Left ventricle myocardium inferior (tissue), 1 donor: ENCODE results near the gene CYP4V2. TPM values are rescaled to one million over a fixed set of nuclear protein-coding genes. Genes with fewer than 3 reads are reported as not detected.

Experiments
- DNase-seq: peaks from one replicate; pipeline ENCODE4 v3.0.0-alpha.2; 2020
- H3K27ac ChIP-seq: fragments of 200-600 bp; replicated peaks from 2 replicates; pipeline ENCODE4 v1.8.0; 2021
- H3K27me3 ChIP-seq: fragments of 200-600 bp; 2 replicates; pipeline ENCODE4 v1.8.0; 2021; ENCODE audit warnings: low read depth
- H3K36me3 ChIP-seq: fragments of 200-600 bp; 2 replicates; pipeline ENCODE4 v1.8.0; 2021
- H3K4me1 ChIP-seq: fragments of 200-600 bp; 2 replicates; pipeline ENCODE4 v1.8.0; 2021
- H3K4me3 ChIP-seq: fragments of 200-600 bp; 2 replicates; pipeline ENCODE4 v1.8.0; 2021; ENCODE audit warnings: mild to moderate bottlenecking, moderate library complexity
- H3K9me3 ChIP-seq: fragments of 200-600 bp; replicated peaks from 2 replicates; pipeline ENCODE4 v1.8.0; 2021
- intact Hi-C: fragments of 100-400 bp; cut with micrococcal nuclease; formaldehyde crosslinking; loops from one replicate; pipeline ENCODE4 v1.11.0; 2022
- total RNA-seq: library from RNA; stranded (reverse); fragmentation: NEBNext Ultra II Directional; extraction: Animal tissue kit (Norgen Biotek cat#: 25700); gene quantifications from one replicate; pipeline ENCODE4 v1.2.1, GENCODE V29; 2021
- TF ChIP-seq, protein P1 (sequence below): fragments of 200-600 bp; IDR thresholded peaks from 2 replicates; pipeline ENCODE4 v1.8.0; 2021; ENCODE audit warnings: antibody characterized with exemption, mild to moderate bottlenecking, borderline replicate concordance
- donor health status: DM: no; HTN: yes; CAD: no; lungs with severe emphysema.

CYP4V2 gene
- total RNA-seq, 1 donor from 2014 or later = 24.9 TPM

DNA sequence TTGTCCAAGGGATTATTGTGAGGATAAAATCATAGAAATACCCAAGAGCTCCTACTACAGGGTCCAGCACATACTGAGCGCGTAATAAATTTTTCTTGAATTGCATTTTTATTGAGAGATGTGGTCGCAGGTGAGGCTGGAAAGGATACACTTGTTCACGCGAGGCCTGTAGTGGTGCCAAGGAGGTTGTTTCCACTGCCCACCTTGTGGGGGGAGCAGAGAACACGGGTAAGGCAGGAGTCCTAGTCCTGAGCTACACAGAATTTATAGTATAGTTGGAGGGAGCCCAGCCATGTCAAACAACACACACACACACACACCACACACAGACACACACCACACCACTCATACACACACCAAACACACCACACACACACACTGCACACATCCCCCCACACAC is 31.8 kb upstream of the CYP4V2 start:
- Histone ChIP-seq H3K36me3 (peaks cover 8% of the 10 kb centered on the region), H3K27ac (no peak overlapping the region), H3K9me3 (no peaks in the 10 kb centered on the region), H3K27me3 (no peaks in the 10 kb centered on the region), H3K4me1 (no peaks in the 10 kb centered on the region), H3K4me3 (no peak overlapping the region)
- DNase-seq = no peak
- intact Hi-C loops = no loop called here
- TF ChIP-seq, protein P1, sequence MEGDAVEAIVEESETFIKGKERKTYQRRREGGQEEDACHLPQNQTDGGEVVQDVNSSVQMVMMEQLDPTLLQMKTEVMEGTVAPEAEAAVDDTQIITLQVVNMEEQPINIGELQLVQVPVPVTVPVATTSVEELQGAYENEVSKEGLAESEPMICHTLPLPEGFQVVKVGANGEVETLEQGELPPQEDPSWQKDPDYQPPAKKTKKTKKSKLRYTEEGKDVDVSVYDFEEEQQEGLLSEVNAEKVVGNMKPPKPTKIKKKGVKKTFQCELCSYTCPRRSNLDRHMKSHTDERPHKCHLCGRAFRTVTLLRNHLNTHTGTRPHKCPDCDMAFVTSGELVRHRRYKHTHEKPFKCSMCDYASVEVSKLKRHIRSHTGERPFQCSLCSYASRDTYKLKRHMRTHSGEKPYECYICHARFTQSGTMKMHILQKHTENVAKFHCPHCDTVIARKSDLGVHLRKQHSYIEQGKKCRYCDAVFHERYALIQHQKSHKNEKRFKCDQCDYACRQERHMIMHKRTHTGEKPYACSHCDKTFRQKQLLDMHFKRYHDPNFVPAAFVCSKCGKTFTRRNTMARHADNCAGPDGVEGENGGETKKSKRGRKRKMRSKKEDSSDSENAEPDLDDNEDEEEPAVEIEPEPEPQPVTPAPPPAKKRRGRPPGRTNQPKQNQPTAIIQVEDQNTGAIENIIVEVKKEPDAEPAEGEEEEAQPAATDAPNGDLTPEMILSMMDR = no peak

DNA sequence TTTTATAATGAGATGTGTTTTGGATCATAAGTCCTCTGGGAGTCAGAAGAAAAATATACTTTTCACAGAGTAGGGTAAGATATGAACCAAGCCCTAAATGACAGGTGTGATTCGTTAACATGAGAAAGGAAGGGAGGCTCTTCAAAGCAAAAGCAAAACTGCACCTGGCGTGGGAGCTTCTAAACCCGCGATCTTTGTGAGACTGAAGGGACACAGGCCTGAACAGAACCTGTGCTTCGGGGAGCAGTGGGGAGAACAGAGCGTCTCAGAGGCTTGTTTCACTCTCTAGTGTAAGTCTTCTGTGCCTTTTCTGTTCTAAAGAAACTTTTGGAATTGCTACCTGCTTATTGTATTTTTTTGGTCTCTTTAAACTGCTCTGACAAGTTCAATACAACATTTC is 30.2 kb upstream of the CYP4V2 start:
- Histone ChIP-seq H3K4me3 (no peak overlapping the region), H3K27ac (no peak overlapping the region), H3K36me3 (peaks cover 4% of the 10 kb centered on the region)

DNA sequence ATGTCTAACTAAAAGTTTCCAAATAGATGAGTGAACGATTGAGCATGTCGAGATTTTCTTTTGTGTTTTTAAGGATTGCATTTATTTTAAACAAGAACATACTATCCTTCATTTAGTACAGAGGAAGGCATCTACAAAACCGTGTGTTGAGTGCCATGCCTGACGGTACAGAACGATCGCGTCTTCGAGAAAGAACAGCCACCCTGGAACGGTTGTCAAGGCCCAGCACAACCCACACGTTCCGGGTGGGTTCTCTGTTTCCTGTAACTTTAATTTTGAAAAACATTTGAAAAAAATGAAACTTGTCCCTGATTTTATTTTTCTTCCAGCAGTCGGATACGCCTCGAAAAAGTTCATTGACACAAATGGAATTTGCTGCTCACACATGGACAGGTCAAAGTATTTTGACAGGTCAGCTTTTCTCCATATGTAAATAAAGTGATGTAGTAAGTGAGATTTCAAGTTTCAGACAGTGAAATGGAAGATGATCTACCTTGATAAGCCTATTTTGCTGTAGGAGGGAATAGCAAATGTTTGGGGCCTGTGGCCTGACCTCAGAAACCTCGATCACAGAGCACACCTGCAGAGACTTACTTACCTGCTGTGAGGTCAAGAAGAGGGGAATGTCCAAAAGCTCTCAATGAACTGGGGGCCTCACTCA is 24.4 kb upstream of the CYP4V2 start:
- H3K4me1 ChIP-seq = no peaks in the 10 kb centered on the region
- no peaks in the 10 kb centered on the region for H3K27me3 ChIP-seq
- no peak overlapping the region for H3K4me3 ChIP-seq
- intact Hi-C loops = no loop called here
- peaks cover 4% of the 10 kb centered on the region for H3K36me3 ChIP-seq
- no peaks in the 10 kb centered on the region for H3K9me3 ChIP-seq
- H3K27ac ChIP-seq = no peak overlapping the region
- no peak for DNase-seq
- TF ChIP-seq, protein P1 = no peak

More for the DNA sequence above, 30.2 kb upstream of the CYP4V2 start:
- no peak for DNase-seq
- H3K9me3 ChIP-seq = no peaks in the 10 kb centered on the region
- intact Hi-C loops = no loop called here
- H3K4me1 ChIP-seq = no peaks in the 10 kb centered on the region
- no peaks in the 10 kb centered on the region for H3K27me3 ChIP-seq
- TF ChIP-seq, protein P1 = no peak

DNA sequence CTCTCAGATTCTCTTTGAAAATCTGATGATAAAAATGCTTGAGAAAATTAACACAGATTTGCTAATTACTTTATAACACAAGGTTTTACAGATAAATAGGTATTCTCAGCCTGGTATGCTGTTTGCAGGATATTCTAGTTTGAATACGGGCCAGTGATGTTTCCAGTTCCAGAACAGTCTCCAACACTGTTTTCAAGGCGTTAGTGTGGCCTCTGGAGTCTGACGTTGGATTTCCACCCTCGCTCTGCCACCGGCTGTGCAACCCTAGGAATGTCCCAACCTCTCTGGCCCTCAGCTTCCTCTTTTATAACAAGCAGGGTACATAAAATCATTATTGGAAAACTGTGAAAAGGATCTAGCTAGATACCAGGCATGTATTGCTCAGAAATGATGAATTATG is 23.8 kb upstream of the CYP4V2 start:
- H3K27me3 ChIP-seq = no peaks in the 10 kb centered on the region
- no peaks in the 10 kb centered on the region for H3K9me3 ChIP-seq
- TF ChIP-seq, protein P1 = no peak
- H3K36me3 ChIP-seq = peaks cover 4% of the 10 kb centered on the region
- no peak overlapping the region for H3K27ac ChIP-seq
- DNase-seq = no peak
- no peaks in the 10 kb centered on the region for H3K4me1 ChIP-seq
- intact Hi-C loops = no loop called here
- no peak overlapping the region for H3K4me3 ChIP-seq

DNA sequence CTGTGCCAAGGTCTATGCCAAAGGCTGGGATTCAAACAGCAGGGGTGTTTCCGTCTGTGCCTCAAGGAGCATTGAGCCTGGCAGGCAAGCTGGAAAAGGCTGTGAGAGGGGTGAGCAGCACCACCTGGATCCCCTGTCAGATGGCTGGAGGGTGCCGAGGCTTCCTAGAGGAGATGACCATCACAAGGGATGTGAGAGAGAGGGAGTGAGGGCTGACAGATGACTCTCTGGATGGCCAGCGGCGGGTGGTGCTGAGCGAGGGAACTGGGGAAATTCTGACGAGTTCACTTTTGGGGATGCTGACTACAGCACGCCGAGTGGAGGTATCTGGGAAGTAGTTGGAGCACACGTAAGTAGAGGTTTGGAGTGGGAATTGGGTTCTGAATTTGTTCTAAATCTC is 22.6 kb upstream of the CYP4V2 start:
- H3K27ac ChIP-seq = no peak overlapping the region
- intact Hi-C loops = no loop called here
- no peaks in the 10 kb centered on the region for H3K27me3 ChIP-seq
- no peaks in the 10 kb centered on the region for H3K4me1 ChIP-seq
- TF ChIP-seq, protein P1 = no peak
- no peak for DNase-seq
- H3K9me3 ChIP-seq = no peaks in the 10 kb centered on the region
- H3K36me3 ChIP-seq = peaks cover 4% of the 10 kb centered on the region
- no peak overlapping the region for H3K4me3 ChIP-seq
